NCI-H1436 (cell line): ENCODE data around the gene GCC2.
"Not testable (repeated sequence)": the region's sequence is repeated elsewhere in the genome, so short reads cannot be mapped to it uniquely, and the experiment has no call there.

Experiments used
- DNase-seq: peaks from one replicate; lab custom pipeline; 2025; lab: John Stamatoyannopoulos, UW

Gene GCC2

DNA sequence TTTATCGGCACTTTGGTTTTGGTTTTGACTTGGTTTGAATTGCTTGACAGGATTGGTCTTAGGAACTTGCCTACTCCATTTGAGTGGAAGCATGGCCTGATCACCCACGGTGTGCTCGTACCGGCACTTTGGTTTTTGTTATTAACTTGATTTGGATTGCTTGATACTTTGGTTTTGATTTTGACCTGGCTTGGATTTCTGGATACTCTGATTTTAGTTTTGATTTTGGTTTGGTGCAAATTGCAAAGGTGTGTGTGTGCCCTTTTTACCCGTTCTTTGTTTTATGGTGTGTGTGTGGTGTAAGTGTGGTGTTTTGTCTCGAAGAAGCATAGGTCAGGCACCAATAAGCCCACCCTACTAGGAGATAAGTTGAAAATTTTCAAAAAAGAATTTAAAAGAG is 75.7 kb downstream of the GCC2 start:
- not testable (repeated sequence) for DNase-seq

DNA sequence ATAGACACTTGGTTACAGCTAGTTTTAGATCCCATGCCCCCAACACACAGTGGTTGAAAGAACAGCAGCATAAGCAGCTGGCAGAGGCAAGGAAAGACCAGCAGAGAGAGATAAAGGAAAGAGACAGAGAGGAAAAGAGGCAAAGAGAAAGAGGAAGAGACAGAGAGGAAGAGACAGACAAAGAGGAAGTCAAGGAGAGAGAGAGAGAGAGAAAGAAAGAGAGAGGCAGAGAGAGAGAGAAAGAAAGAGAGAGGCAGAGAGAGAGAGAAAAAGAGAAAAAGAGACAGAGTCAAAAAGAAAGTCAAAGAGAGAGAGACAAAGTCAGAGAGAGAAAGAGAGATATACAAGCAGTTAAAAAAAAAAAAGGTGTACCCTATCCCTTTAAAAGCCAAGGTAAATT is 76.3 kb downstream of the GCC2 start:
- DNase-seq = not testable (repeated sequence)

DNA sequence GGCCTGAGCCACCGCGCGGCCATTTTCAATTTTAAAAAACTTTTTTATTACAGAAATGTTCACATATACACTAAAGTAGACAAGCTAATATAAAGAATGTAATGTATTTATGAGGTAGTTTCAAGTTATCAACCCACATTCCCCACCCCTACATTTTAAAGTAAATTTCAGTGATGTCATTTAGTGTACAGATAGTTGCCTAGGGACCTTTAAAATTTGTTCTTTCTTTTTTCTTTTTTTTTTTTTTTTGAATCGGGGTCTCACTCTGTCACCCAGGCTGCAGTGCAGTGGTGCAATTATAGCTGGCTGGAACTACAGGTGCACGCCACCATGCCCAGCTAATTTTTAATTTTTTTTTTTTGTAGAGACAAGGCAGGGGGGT is 82.7 kb downstream of the GCC2 start:
- DNase-seq = no peak

DNA sequence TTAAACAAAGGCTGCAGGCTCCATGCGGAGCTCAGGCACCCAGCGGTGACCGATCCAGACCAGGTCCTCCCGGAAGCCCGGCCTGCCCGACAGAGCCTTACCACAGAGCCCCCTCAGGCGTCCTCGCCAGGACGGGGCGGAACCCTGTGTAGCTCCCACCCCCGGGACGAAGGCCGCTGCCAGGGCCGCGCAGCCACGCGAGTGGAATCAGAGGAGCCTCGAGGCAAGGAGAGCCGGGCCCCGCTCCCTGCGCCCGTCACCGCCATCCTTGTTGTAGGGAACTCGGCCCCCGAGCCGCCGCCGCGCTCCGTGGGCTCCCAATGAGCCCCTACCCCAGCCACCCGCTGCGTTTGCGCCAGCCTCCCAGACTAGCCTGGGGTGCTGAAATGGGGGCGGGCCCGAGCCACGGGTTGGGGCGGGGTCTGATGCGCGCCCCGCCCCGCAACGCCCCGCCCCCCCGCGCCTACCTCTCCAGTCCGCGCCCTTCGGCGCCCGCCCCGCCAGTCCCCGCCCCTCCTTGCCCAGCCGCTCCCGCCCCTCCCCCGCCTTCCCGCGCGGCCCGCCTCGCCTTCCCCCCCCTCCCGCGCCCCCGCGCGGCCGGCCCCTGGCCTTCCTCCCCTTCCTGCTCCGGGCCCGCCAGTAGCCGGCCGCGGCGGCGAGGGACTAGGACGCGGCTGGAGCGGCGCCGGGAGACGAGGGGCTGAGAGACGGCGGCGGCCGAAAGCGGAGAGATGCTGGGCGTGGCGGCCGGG is 85.0 kb downstream of the GCC2 start, which contains the start of gene LIMS1:
TSS of gene LIMS1 (plus strand) at position 639 of the 752 bp plus-strand sequence. CDS start at position 732, 93 bp downstream.
- DNase-seq = peak; percentile 76

DNA sequence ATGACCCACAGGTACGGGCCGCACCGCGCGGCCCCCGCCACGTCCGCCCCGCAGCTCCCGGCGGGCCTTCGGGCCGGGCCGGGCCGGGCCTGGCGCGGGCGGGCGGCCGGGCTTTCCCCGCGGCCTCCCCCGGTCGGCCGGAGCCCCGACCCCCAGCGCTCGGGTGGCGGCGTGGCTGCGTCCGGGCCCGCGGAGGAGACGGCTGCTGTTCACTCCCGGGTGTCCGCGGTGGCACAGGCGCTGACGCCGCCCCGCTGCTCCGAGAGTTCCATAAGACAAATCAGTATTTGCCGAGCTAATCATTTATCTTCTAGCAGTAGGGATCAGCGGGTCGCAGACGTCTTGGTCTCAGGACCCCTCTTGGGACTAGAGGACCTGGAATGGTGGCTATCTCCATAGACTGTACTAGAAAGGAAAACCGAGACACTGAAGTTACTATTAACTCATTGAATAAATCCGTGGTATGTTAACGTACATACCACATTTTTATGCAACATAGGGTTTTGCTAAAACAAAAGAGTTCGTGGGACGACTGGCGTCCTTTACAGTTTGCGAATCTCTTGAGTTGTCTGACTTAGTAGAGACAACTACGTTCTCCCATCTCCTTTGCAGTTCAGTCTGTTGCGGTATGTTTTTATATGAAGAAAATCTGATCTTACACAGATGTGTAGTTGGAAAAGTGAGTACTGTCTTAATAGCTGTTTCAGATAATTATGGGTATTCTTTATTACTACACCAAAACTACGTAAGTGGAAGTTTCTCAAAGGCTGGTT is 85.8 kb downstream of the GCC2 start:
- peak; percentile 5 for DNase-seq

DNA sequence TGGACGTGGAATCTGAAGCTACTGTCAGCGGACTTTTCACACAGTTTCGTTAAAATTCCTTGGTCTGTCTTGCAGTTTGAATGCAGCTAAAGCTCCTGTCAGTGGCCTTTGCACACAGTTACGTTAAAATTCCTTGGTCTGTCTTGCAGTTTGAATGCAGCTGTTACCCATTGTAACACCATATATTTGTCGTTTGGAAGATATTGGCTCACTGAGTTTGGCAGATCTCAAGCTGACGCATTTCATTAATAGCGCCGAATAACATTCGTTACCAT is 86.3 kb downstream of the GCC2 start:
- DNase-seq = no peak

DNA sequence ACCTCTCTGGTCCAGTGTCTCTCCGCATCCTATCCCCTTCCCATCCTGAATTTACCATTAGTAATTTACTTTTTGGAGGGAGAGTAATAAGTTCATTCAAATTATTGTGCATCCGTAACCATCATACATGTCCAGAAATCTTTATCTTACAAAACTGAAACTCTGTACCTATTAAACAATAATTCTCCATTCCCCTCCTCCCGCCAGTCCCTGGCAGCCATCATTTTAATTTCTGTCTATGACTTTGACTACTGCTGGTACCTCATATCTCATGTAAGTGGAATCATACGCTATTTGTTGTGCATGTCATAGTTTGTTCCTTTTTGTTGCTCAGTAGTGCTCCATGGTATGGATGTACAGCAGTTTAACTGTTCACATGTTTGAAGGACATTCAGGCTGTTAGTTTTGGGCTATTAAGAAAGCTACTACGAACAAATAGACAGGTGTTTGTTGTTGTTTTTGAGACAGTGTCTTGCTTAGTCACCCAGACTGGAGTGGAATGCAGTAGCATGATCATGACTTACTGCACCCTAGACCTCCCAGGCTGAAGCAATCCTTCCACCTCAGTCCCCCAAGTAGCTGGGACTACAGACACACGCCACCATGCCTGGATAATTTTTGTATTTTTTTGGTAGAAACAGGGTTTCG is 87.3 kb downstream of the GCC2 start:
- DNase-seq = no peak

DNA sequence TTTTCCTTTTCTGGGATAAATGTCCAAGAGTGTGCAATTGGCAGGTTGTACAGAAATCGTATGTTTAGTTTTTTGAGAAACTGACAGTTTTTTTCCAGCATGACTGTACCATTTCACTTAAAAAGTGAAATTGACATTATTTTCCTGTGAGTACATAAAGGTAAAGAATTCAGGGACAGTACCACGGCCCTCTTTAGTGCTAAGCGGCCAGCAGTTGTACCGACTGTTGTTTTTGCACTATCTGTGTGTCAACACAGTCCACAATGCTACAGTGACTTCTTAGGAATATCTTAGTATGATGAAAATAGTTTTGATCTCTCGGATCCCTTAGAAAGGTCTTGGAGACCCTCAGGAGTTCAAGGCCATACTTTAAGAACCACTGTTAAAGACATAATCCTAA is 87.9 kb downstream of the GCC2 start:
- no peak for DNase-seq

DNA sequence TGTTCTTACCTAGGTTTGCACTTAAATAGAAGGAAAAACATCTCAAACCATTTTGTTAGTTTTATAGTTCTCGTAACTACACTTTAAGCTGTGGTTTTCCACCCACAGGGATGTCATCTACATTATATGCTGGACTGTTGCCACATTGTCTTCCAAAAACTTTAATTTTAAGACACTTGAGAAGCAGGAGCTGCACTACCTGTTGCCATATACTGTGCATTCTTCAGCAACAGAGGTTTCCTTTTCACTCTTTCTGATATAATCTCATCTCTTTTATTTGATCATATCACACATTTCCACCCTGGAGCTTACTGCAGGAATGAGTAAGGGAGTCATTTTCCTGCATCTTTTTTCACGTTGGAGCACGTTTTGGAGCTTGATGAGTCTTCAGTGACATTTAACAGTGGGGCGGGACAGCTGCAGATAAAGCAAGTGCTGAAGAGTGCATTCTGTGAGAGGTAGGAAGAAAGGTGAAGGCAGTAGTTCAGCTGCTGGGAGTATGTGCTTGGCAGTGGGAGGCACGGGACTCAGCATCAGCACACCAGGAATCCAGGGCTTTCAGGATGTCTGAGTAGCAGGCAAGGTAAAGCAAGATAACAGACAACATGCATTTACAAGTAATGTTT is 89.1 kb downstream of the GCC2 start:
- DNase-seq = no peak

DNA sequence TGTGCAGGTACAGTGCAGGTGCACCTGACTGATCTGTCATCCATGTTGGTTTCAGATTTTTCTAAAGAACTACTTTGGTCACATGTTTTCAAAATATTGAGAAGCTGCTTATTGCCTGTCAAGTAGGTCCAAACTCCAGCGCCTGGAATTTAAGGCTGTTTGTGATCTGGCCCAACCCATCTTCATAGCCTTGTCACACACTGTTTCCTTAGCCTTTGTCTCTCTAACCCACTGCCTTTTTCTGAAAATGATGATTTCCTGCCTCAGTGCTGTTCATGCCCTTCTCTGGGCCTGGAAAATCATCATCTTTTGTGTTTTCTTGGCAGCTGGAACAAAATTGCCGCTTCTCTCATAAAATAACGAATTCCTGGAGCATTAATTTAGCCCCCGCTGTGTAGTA is 92.4 kb downstream of the GCC2 start:
- no peak for DNase-seq

DNA sequence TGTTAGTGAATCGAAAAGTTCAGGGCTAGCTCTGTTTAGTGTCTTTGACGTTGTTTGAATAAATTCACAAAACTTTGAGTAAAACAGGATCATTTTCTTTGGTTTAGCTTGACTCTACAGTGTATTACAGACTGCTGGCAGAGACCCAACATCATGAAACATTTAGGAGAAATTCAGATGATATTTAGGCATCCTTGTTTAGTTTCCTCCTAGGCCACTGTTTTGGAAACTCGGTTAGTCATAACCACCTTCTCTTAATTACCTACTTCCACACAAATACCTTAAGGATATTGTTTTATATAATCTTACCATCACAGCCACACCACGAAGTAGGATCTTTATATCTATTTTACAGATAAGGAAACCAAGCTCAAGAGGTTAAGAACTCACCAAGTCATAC is 93.1 kb downstream of the GCC2 start:
- DNase-seq = no peak

DNA sequence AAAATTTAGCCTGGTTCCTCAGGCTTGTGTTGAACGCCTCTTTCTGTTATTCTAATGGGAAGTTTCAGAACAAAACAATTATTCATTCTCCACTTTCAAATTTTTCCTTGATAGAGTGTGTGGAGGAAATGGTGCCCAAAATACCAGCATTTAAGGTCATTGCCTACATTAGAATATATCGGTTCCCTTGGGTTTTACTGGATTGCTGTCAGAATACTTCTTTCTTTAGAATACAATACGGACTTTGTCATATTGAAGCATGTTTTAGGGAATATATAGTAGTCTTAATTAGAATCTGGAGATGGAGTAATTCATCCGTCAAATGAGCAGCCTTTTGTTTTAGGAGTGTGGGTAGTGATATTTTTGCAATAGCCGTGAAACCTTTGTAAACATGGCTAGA is 98.6 kb downstream of the GCC2 start:
- no peak for DNase-seq

DNA sequence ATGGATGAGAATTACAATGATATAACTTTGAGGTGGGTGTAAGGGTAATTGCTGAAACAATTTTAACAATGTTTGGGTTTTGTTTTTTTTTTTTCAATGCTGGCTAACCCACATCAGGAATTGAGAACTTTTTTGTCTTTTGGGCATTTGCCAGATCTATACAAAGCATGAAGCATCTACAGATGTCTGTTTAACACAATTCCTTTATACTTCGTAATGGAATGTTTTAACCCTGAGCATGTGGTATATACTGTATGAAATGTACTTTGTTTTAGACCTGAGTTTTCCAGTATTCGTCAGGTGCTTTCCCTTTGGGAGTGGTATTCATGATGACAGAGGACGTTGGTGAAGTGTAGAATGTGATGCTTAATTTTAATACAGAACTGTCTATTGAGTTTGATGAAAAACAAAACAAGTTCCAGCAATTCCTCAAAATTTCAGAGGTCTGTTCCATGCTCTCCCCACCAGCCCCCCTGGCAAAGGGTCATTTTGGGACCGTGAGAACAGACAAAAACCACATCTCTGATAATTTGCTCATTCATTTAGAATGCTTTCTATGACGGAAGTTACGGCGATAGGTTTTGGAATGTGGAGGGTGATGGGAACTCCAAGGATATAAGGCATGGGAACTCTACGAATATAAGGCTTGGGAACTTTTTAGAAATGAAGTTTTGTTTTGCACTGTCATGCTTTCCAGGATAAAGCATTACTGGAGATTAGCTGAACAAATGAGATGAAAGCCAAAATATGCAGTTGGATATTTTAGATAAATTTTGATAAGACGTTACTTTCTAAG is 99.4 kb downstream of the GCC2 start:
- no peak for DNase-seq

DNA sequence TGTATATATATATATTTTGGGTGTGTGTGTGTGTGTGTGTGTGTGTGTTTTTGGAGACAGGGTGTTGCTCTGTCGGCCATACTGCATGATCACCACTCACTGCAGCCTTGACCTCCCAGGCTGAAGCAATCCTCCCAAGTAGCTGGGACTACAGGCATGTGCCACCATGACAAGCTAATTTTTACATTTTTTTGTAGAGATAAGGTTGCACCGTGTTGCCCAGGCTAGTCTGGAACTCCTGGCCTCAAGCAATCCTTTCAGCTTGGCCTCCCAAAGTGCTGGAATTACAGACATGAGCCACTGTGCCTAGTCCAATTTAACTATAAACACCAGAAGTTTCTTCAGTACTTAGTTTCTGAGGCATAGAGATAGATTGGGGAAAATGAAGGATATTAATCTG is 103.6 kb downstream of the GCC2 start:
- no peak for DNase-seq

DNA sequence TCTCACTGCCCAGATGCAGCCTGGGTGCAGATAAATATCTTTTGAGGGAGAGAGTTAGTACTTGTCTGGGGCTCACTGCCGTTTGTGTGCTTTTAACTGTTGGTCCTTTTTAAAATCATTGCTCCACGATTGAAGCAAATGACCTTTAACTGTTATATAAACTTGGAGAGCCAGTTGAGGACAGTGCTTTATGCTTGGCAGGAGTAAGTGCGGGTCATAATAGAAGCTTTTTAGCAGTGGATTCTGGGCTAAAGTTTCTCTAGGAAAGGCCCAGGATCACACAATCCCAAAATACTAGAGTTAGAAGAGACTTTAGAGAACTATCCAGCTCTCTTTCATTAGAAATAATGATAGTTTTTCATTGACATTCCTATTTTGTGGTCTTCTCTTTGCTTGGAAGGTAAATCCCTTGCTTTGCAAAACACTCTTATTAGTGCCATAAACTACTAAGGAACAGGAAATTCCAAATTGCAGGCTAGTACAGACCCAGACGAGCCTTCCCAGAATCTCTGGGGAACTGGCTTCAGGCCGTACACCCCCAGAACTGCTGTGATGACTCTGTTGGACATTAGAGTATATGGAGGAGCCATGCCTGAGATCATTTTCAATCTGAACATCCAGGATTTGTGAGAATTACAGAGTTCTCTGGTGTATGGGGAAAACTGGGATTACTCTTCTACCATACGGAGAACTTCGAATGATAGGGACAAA is 104.4 kb downstream of the GCC2 start:
- DNase-seq = no peak

DNA sequence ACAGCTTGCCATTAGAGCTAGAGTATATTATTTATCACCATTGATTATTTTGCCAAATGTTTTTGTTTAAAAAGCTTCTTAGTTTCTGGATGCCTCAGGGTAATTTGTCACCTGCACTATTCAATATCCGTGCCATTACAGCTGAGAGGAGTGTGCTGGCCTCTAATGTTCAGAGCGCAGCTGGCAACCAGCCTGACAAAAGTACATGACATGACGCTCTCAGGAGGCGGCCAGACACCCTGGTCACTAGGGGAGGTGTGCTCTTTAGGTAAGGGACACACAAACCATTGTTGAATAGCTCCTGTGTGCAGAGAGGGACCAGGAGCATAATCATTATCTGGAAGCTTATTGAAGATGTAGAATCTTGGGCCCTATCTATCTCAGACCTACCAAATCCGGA is 105.5 kb downstream of the GCC2 start:
- DNase-seq = no peak

DNA sequence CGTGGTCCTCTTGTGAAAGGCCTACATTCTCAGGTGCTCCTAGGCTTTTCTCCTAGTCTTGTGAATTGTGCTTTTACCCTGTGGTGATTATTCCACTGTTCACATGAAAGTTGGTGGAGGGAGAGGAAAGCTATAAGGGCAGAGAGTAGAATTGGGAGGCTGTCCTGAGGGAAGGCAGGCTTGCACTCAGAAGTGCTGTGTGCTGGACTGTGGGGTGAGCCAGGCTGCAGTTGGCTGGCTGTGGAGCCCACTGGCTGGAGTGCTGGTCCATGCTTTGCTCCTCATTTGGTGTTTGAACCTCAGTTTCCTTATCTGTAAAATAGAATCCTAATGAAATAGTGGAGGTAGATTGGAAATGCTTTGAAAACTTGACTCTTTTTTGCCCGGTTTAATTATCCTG is 106.6 kb downstream of the GCC2 start:
- DNase-seq = no peak

DNA sequence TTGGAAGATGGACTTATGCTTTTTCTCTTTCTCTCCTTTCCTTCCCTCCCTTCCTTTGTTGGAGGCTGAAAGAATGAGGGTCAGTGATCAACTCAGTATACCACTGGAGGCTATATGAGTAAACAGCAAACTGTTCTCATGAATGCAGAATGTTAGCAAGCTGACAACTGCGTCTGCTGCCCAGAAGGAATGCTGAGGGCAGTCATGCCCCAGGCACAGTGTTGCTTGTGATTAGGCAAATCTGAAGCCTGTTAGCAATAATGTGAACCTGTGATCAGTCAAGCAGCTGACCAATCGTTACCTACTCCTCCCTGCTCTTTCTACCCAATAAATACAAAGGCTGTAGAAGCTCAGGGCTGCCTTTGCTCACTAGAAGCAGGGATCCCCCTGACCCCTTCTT is 107.6 kb downstream of the GCC2 start:
- DNase-seq = not testable (repeated sequence)
